Transverse colon (tissue), 4 donors: ENCODE measurements around the gene SPAG6.

ENCODE experiments used
- POLR2A ChIP-seq: fragments of 450-650 bp; IDR thresholded peaks from one replicate; pipeline ENCODE4 v1.6.1; 2016; ENCODE audit warnings: antibody characterized with exemption, mild to moderate bottlenecking, moderate library complexity
- POLR2AphosphoS5 ChIP-seq, 3 donors: sonication (generic); formaldehyde crosslinking; IDR thresholded peaks; one replicate each; pipeline ENCODE4 v1.6.1; 2016; ENCODE audit warnings: antibody characterized with exemption in 3 of 3
- TF ChIP-seq, protein P1 (sequence below), 5 experiments: fragments of 200-600 bp in 3 of 5; fragments of 450-650 bp in 2 of 5; sonication (generic) in 3 of 5; IDR thresholded peaks; 1 replicate in 2 of 5; 2 replicates in 3 of 5; pipeline ENCODE4 v1.5.1; 2016 to 2017; ENCODE audit warnings: antibody characterized with exemption in 5 of 5, inconsistent platforms in 3 of 5, mild to moderate bottlenecking in 2 of 5, moderate library complexity in 1 of 5

- TF ChIP-seq, protein P1, sequence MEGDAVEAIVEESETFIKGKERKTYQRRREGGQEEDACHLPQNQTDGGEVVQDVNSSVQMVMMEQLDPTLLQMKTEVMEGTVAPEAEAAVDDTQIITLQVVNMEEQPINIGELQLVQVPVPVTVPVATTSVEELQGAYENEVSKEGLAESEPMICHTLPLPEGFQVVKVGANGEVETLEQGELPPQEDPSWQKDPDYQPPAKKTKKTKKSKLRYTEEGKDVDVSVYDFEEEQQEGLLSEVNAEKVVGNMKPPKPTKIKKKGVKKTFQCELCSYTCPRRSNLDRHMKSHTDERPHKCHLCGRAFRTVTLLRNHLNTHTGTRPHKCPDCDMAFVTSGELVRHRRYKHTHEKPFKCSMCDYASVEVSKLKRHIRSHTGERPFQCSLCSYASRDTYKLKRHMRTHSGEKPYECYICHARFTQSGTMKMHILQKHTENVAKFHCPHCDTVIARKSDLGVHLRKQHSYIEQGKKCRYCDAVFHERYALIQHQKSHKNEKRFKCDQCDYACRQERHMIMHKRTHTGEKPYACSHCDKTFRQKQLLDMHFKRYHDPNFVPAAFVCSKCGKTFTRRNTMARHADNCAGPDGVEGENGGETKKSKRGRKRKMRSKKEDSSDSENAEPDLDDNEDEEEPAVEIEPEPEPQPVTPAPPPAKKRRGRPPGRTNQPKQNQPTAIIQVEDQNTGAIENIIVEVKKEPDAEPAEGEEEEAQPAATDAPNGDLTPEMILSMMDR (IDR thresholded peaks at IDR 0.05) = no peak
- no peak for TF ChIP-seq POLR2A
- TF ChIP-seq POLR2AphosphoS5 (IDR thresholded peaks at IDR 0.05) = peak in 1 of 3 donors; percentile 2
Observed at GRCh38 chr10:22341926-22342196, 3.4 kb upstream of the SPAG6 start.
